RWPE2 (cell line): ENCODE data around the gene CHD5.
A peak's percentile ranks its signal among the peaks of the same experiment; 100 is the strongest.

Source experiments
- ATAC-seq: fragments of 200-7000 bp; cut with Tn5 transposase; 3 replicates; pipeline ENCODE4 v1.9.1; 2021; ENCODE audit warnings: low read depth
- DNase-seq: peaks from one replicate; pipeline ENCODE4 v3.0.0-alpha.2; 2020; ENCODE audit warnings: low spot score
- H3K27ac ChIP-seq: fragments of 450-650 bp; 2 replicates; pipeline ENCODE4 v1.5.1; 2017; ENCODE audit warnings: mild to moderate bottlenecking; ENCODE audit not compliant: poor library complexity, severe bottlenecking
- H3K27me3 ChIP-seq: fragments of 250-450 bp; sonication (Bioruptor Pico); 2 replicates; pipeline ENCODE4 v1.5.1; 2021; ENCODE audit warnings: mild to moderate bottlenecking, moderate library complexity; ENCODE audit not compliant: insufficient read depth, poor library complexity, severe bottlenecking
- H3K36me3 ChIP-seq: fragments of 250-450 bp; sonication (Bioruptor Pico); 2 replicates; pipeline ENCODE4 v1.5.1; 2020; ENCODE audit warnings: low read depth, mild to moderate bottlenecking, moderate library complexity
- H3K4me1 ChIP-seq: fragments of 250-450 bp; sonication (Bioruptor Pico); 2 replicates; pipeline ENCODE4 v1.5.1; 2021; ENCODE audit warnings: mild to moderate bottlenecking, moderate library complexity; ENCODE audit not compliant: insufficient read depth, poor library complexity, severe bottlenecking
- H3K4me3 ChIP-seq: fragments of 250-450 bp; sonication (Bioruptor Pico); 2 replicates; pipeline ENCODE4 v1.5.1; 2021; ENCODE audit warnings: mild to moderate bottlenecking, moderate library complexity; ENCODE audit not compliant: severe bottlenecking
- H3K9me3 ChIP-seq: fragments of 250-450 bp; sonication (Bioruptor Pico); 2 replicates; pipeline ENCODE4 v1.5.1; 2021; ENCODE audit warnings: mild to moderate bottlenecking, moderate library complexity; ENCODE audit not compliant: severe bottlenecking
- CTCF ChIP-seq: fragments of 450-650 bp; IDR thresholded peaks from one replicate; pipeline ENCODE4 v1.5.1; 2017; ENCODE audit warnings: mild to moderate bottlenecking, moderate library complexity; ENCODE audit not compliant: poor library complexity, severe bottlenecking

The CHD5 gene

DNA sequence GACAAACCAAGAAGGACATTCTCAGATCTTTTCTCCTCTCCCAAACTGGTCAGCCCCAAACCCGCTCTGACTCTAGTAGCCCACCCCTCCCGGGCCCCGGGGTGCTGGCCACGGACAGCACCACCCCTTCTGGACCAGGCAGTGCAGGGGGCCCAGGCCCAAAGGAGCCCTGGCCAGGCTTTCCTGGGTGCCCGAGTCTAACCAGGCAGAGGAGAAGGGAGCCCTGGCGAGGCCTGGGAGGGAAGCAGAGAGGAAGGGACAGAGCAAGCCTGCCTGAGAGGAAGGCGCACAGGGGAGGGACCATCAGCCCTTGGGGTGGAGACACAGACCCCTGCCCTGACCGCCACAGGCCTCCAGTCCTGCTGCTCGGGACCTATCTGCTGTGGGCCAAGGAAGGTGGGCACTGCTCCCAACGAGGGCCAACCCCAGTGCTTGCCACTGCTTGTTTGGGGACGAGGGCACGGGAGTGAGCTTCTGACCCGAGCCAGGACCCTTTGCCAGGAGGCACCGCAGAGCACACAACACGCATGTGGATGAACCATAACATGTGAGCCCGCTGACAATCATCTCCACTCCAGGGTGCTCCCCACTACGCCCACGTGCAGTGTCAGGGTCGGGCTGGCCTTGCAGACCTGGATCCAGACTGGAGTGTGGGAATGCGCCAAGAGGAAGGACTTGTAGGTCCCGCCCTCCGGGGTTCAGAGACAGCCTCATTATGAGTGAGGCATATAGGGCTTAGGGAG is 76.8 kb downstream of the CHD5 start:
- no peaks in the 10 kb centered on the region for H3K4me1 ChIP-seq
- H3K27me3 ChIP-seq: no peaks in the 10 kb centered on the region
- no peaks in the 10 kb centered on the region for H3K36me3 ChIP-seq
- H3K9me3 ChIP-seq: no peaks in the 10 kb centered on the region
- no peak overlapping the region for H3K4me3 ChIP-seq
- peak; percentile 55 for DNase-seq
- ATAC-seq: no peak
- no peak for TF ChIP-seq CTCF
- no peak overlapping the region for H3K27ac ChIP-seq

DNA sequence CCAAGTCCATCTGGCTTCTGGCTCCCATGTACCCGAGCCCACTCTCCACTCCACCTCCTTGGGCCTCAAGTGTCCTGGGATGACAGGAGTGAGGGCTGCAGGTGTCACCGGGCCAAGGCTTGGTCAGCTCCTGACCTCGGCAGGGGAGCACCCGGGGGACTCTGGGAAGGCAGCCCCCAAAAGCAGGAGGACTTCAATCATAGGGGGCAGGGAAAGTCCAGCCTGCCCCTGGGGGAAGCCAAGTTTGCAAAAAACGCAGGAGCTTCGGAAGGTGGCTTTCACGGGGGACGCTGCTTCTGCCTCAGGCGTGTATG is 77.6 kb downstream of the CHD5 start:
- H3K27me3 ChIP-seq: no peaks in the 10 kb centered on the region
- H3K4me1 ChIP-seq: no peaks in the 10 kb centered on the region
- no peak for ATAC-seq
- no peak for TF ChIP-seq CTCF
- H3K9me3 ChIP-seq: no peaks in the 10 kb centered on the region
- no peak overlapping the region for H3K4me3 ChIP-seq
- no peak overlapping the region for H3K27ac ChIP-seq
- H3K36me3 ChIP-seq: no peaks in the 10 kb centered on the region
- no peak for DNase-seq

DNA sequence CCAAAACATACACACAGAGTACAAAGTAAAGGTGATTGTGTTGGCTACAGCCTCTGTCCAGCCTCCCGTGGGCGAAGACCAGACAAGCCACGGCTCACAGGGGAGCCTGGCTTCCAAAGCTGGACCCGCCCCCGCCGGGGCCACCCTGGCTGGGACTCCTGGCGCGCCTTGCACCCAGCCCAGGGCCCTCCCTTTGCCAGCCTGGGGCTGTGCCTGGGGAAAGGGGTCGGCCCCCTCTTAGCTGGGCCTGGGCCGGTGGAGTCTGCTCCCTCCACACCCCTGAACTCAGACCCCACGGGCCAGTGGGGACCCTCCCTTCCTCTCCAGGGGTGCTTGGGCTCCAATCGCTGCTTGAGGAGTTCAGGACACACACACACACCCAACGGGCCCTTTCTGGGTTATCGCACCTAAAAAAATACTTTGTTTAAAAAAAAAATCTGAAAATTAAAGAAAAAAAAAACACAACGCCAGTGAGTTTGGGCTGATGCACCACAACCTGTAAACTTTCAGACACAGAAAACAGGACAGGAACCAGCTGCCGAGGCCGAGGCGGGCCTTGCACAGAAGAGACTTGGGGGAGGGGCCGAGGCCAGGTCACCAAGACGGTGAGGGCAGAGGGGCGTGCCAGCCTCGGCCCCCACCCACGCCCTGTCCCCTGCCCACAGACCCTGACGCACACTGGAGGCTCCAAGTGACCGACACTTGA is 78.1 kb downstream of the CHD5 start:
- H3K27me3 ChIP-seq: no peaks in the 10 kb centered on the region
- DNase-seq (peak; percentile 66), ATAC-seq (no peak)
- no peaks in the 10 kb centered on the region for H3K36me3 ChIP-seq
- no peaks in the 10 kb centered on the region for H3K4me1 ChIP-seq
- TF ChIP-seq CTCF: no peak
- H3K27ac ChIP-seq: no peak overlapping the region
- no peak overlapping the region for H3K4me3 ChIP-seq
- H3K9me3 ChIP-seq: no peaks in the 10 kb centered on the region

DNA sequence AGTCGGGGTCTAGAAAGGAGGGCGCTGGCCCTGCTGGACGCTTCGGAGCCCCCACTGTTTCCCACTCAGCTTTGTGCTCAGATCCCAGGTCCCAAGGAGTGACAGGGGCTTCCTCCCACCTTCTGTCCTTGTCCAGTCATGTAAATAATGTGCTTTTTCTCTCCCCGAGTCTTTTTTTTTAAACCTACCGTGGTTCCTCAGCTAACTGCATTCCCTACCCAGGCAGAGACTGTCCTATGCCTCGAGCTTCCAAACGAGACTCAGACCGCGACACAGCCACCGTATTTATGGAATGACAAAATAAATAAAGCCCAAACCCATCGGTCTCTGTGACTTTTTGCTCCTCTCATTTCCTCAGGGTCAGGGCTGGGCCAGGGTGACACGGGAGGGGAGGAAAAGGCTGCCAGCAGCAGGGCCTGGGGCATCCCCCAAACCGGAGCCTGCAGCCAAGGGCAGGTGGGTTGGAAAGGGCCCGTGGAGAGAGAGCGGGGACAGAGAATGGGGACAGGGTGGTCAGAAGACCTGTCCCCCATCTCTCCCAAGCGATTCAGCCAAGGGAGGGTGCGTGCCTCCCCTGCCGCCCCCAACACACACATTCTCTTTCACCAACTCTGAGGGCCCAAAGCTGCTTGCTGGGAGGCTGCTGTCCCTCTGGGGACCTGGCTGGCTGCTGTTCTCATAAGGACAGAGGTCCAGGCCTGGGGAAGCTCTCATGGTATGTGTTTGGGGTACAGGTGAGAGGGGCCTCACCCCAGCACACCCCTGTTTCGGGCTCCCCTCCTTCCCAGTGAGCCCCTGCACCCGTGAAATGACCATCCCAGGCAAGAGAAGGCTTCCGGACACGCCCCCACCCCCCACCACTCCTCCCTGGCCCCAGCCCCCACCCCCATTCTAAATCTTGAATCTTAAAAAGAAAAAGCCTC is 79.0 kb downstream of the CHD5 start:
- Histone ChIP-seq H3K27me3 (no peaks in the 10 kb centered on the region), H3K9me3 (no peaks in the 10 kb centered on the region), H3K27ac (no peak overlapping the region), H3K36me3 (no peaks in the 10 kb centered on the region), H3K4me3 (no peak overlapping the region), H3K4me1 (no peaks in the 10 kb centered on the region)
- peak; percentile 44 for DNase-seq
- TF ChIP-seq CTCF: no peak
- no peak for ATAC-seq
